GM12878 (cell line): ENCODE data around the gene CCNYL1. TPM values are rescaled to one million over a fixed set of nuclear protein-coding genes. Genes with fewer than 3 reads are reported as not detected.

ENCODE experiments used
- ATAC-seq: fragments of 200-7000 bp; cut with Tn5 transposase; 3 replicates; pipeline ENCODE4 v1.9.1; 2020; ENCODE audit warnings: mild to moderate bottlenecking, moderate library complexity
- BruUV-seq: library from RNA; stranded (reverse); fragments of 400-500 nt; replicated peaks from 2 replicates; lab custom pipeline; 2021; lab: Mats Ljungman, UMichigan
- CTCF ChIA-PET: fragments of 300-600 bp; sonication (Branson Sonifier 250); formaldehyde crosslinking; extraction: SDS; loops from one replicate; lab custom pipeline; 2021; ENCODE audit warnings: inconsistent platforms; lab: Yijun Ruan, JAX
- POLR2A ChIA-PET: fragments of 350-600 bp; formaldehyde crosslinking; extraction: SDS; loops from one replicate; lab custom pipeline; 2021; ENCODE audit warnings: inconsistent platforms; lab: Charles Lee
- RAD21 ChIA-PET: fragments of 300-600 bp; sonication (Branson Sonifier 250); formaldehyde crosslinking; loops from one replicate; lab custom pipeline; 2023; ENCODE audit warnings: antibody characterized with exemption; ENCODE audit not compliant: unreplicated experiment; lab: Charles Lee
- SMC1A ChIA-PET: fragments of 300-600 bp; sonication (Branson Sonifier 250); formaldehyde crosslinking; loops from one replicate; lab custom pipeline; 2023; ENCODE audit not compliant: unreplicated experiment, uncharacterized antibody; lab: Charles Lee
- DNase-seq: peaks from one replicate; pipeline ENCODE4 v3.0.0-alpha.2; 2011; ENCODE audit warnings: low read depth, low spot score
- FAIRE-seq: peaks from 3 replicates; lab custom pipeline; 2011; peaks lifted over from hg19 to GRCh38; lab: Jason Lieb, UNC
- H2AFZ ChIP-seq: 2 replicates; pipeline ENCODE4 v1.6.0; 2011; ENCODE audit warnings: low read depth, low read length, control low read depth; ENCODE audit not compliant: control insufficient read depth
- H3K27ac ChIP-seq: 2 replicates; pipeline ENCODE4 v1.5.1; 2011; ENCODE audit warnings: control low read depth; ENCODE audit not compliant: control insufficient read depth, insufficient read depth
- H3K27me3 ChIP-seq, 2 experiments: replicated peaks in 1 of 2; 2 replicates each; pipeline versions ENCODE4 v1.6.0 to v1.6.1; 2011; ENCODE audit warnings: low read length in 1 of 2; ENCODE audit not compliant: control insufficient read depth in 2 of 2, insufficient read depth in 2 of 2
- H3K36me3 ChIP-seq, 2 experiments: 2 replicates each; pipeline ENCODE4 v1.5.1; 2011; ENCODE audit warnings: low read length in 1 of 2; ENCODE audit not compliant: control insufficient read depth in 2 of 2, insufficient read depth in 2 of 2
- H3K4me1 ChIP-seq: 2 replicates; pipeline ENCODE4 v1.6.1; 2011; ENCODE audit warnings: mild to moderate bottlenecking, low read length, moderate library complexity, mixed read lengths; ENCODE audit not compliant: control insufficient read depth, insufficient read depth
- H3K4me2 ChIP-seq: 2 replicates; pipeline ENCODE4 v1.6.0; 2011; ENCODE audit warnings: control low read depth; ENCODE audit not compliant: control insufficient read depth, insufficient read depth
- H3K4me3 ChIP-seq: fragments of 200-600 bp; sonication (generic); 2 replicates; pipeline ENCODE4 v1.5.1; 2016
- H3K79me2 ChIP-seq: 2 replicates; pipeline ENCODE4 v1.6.0; 2011; ENCODE audit warnings: low read length; ENCODE audit not compliant: control insufficient read depth, insufficient read depth
- H3K9ac ChIP-seq: 2 replicates; pipeline ENCODE4 v1.8.0; 2011; ENCODE audit warnings: low read length, control low read depth, mixed read lengths; ENCODE audit not compliant: control insufficient read depth, insufficient read depth
- H3K9me3 ChIP-seq: replicated peaks from 3 replicates; pipeline ENCODE4 v1.5.1; 2011; ENCODE audit warnings: mild to moderate bottlenecking, low read length; ENCODE audit not compliant: control insufficient read depth, insufficient read depth
- H4K20me1 ChIP-seq: 2 replicates; pipeline ENCODE4 v1.6.0; 2011; ENCODE audit not compliant: control insufficient read depth, insufficient read depth
- BACH1 ChIP-seq: fragments of 450-650 bp; IDR thresholded peaks from 2 replicates; pipeline ENCODE4 v1.6.1; 2017; ENCODE audit warnings: mild to moderate bottlenecking, borderline replicate concordance
- MEF2A ChIP-seq: IDR thresholded peaks from 2 replicates; pipeline ENCODE4 v1.6.1; 2011; ENCODE audit warnings: low read depth, mild to moderate bottlenecking, low read length, moderate library complexity; ENCODE audit not compliant: insufficient read depth
- PKNOX1 ChIP-seq: fragments of 450-650 bp; IDR thresholded peaks from 2 replicates; pipeline ENCODE4 v1.6.1; 2016; ENCODE audit warnings: mild to moderate bottlenecking
- SRF ChIP-seq, 2 experiments: IDR thresholded peaks; 2 replicates each; pipeline ENCODE4 v1.6.1; 2011; ENCODE audit warnings: low read depth in 2 of 2, low read length in 2 of 2, mild to moderate bottlenecking in 1 of 2, moderate library complexity in 1 of 2
- USF2 ChIP-seq: IDR thresholded peaks from 2 replicates; pipeline ENCODE4 v1.6.1; 2011; ENCODE audit warnings: low read depth, low read length, improper control_type of control experiment, borderline replicate concordance
- ZNF687 ChIP-seq: fragments of 450-650 bp; IDR thresholded peaks from 2 replicates; pipeline ENCODE4 v1.6.1; 2017; ENCODE audit warnings: mild to moderate bottlenecking, moderate library complexity
- WGBS: methylation state at CpG from one replicate; pipeline ENCODE4 v1.1.6; 2016; ENCODE audit warnings: low lambda C conversion rate; ENCODE audit not compliant: insufficient replicate concordance, insufficient coverage; ENCODE audit errors: missing lambda C conversion rate; 5-methylcytosine and 5-hydroxymethylcytosine counted together
- in situ Hi-C: fragments of 300-500 bp; cut with MboI; formaldehyde crosslinking; loops from 9 replicates; pipeline ENCODE4 v1.14.3; 2018; ENCODE audit warnings: mixed read lengths
- intact Hi-C: fragments of 100-400 bp; cut with micrococcal nuclease; formaldehyde crosslinking; loops from one replicate; pipeline ENCODE4 v1.14.2; 2022; ENCODE audit not compliant: unreplicated experiment
- polyA plus RNA-seq, 11 experiments: library from polyadenylated mRNA; depleted of rRNA in 4 of 11; unstranded in 6 of 11; stranded (reverse) in 5 of 11; fragments of >200 nt; fragmentation: Nextera tagmentation in 4 of 11; fragmentation: Illumina TruSeq in 1 of 11; extraction: Ambion mirVana in 4 of 11; extraction: Trizol in 1 of 11; gene quantifications; 1 replicate in 1 of 11; 2 replicates in 10 of 11; pipeline versions ENCODE4 v1.2.1 to v1.2.3, GENCODE V29; 2011 to 2016; ENCODE audit warnings: inconsistent platforms in 2 of 11, missing spikeins in 2 of 11, low read depth in 1 of 11
- total RNA-seq, 4 experiments: library from RNA; depleted of rRNA in 3 of 4; stranded (reverse); fragments of >200 nt in 3 of 4; fragmentation: Illumina TruSeq in 1 of 4; extraction: Trizol in 1 of 4; gene quantifications; 2 replicates each; pipeline versions ENCODE4 v1.2.1 to v1.2.3, GENCODE V29; 2013 to 2021
- TF ChIP-seq, protein P1 (sequence below): IDR thresholded peaks from 2 replicates; pipeline ENCODE4 v1.6.1; 2011; ENCODE audit warnings: borderline replicate concordance, low read depth, mild to moderate bottlenecking, moderate library complexity, mixed read lengths, low read length; ENCODE audit not compliant: insufficient read depth; ENCODE audit errors: extremely low read length

Gene CCNYL1
- total and polyA plus RNA-seq, 10 of the 15 experiments (the other 5 are each of a cell fraction or from before 2014, with no cell fraction given), result 1.8 to 12.3 (median 5.9) TPM

DNA sequence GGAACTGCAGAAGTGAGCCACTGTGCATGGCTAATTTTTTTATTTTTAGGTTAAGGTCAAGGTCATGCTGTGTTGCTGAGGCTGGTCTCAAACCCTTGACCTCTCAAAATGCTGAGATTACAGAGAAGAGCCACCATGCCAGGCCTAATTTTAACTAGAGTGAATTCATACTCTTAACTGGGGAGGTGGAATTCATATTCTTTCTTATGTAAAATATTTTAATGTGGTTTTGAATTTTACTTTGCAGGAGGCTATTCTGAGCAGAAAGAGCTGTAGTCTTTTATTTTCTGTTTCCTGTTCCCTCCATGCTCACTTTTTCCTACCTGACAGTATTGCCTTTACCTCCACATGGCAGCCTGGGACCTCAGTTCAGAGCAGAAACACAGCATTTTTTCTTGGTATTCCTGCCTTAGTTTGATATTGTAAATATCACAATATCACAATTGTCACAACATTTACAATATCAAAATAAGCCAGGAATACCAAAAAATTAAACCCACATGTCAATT lies 37.1 kb upstream of the CCNYL1 start:
- no peak for FAIRE-seq
- no TSS peak for BruUV-seq
- TF ChIP-seq SRF (IDR thresholded peaks at IDR 0.05; ENCODE audit: low read depth in 2 of 2, low read length in 2 of 2) (no peak), BACH1 (no peak)
- TF ChIP-seq, all 136 proteins: peak for 0
- Histone ChIP-seq H3K4me2 (no peak overlapping the region), H3K79me2 (no peaks in the 10 kb centered on the region), H4K20me1 (no peaks in the 10 kb centered on the region), H3K9me3 (no peaks in the 10 kb centered on the region), H3K4me1 (no peaks in the 10 kb centered on the region), H3K9ac (no peak overlapping the region), H3K27me3 (no peaks in the 10 kb centered on the region), H3K27ac (no peak overlapping the region), H3K4me3 (no peak overlapping the region), H2AFZ (no peak overlapping the region), H3K36me3 (no peaks in the 10 kb centered on the region)
- CTCF ChIA-PET, result interaction anchor here (1.4 to 1.9 kb wide), 2 partner anchors 19 to 366 kb away, joined by 3 to 7 read pairs; no protein-coding TSS in a partner anchor
- ATAC-seq (no peak), DNase-seq (no peak)
- intact Hi-C loops, result no loop called here
- RAD21 ChIA-PET, result no interaction called here
- POLR2A ChIA-PET, result no interaction called here
- SMC1A ChIA-PET, result interaction anchor here (1.6 to 2.3 kb wide), 2 partner anchors 9 to 41 kb away, joined by 6 to 7 read pairs; no protein-coding TSS in a partner anchor
- in situ Hi-C loops, result no loop called here

DNA sequence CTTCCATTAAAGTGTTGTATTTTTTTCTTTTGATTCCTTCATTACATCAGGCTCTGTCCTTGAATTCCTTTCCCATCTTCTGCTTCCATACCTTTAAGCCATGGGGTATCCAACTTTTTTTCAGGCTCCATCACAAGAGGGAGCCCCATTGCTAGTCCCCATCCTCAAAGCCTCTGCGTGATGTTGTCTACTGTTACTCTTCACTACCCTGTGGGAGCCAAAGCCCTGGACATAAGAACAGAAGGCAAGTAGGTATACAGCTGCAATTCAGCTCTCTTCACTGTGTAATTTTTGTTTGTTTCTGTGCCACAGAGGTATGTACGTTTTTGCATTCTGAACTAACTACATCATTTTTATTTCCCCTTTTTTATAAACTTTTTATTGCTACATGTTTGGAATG lies 36.6 kb upstream of the CCNYL1 start:
- H3K79me2 ChIP-seq, result no peaks in the 10 kb centered on the region
- H3K9ac ChIP-seq, result no peak overlapping the region
- ATAC-seq, result no peak
- ChIA-PET POLR2A (interaction anchor here (0.6 to 0.7 kb wide), 2 partner anchors 14 to 48 kb away, joined by 4 to 5 read pairs; no protein-coding TSS in a partner anchor), SMC1A (interaction anchor here (0.6 to 2.3 kb wide), 6 partner anchors 9 to 380 kb away, joined by 3 to 7 read pairs (median 4); no protein-coding TSS in a partner anchor), CTCF (interaction anchor here (0.6 to 1.9 kb wide), 4 partner anchors 17 to 445 kb away, joined by 3 to 7 read pairs (median 4); no protein-coding TSS in a partner anchor), RAD21 (interaction anchor here (0.7 to 2.1 kb wide), 2 partner anchors 10 to 1148 kb away, joined by 4 to 10 read pairs; no protein-coding TSS in a partner anchor)
- H3K36me3 ChIP-seq, result no peaks in the 10 kb centered on the region
- no peaks in the 10 kb centered on the region for H3K9me3 ChIP-seq
- H3K27me3 ChIP-seq, result no peaks in the 10 kb centered on the region
- no peak for FAIRE-seq
- in situ Hi-C loops (no loop called here), intact Hi-C loops (no loop called here)
- H3K4me3 ChIP-seq, result no peak overlapping the region
- no TSS peak for BruUV-seq
- H3K4me1 ChIP-seq, result no peaks in the 10 kb centered on the region
- no peak overlapping the region for H2AFZ ChIP-seq
- no peak overlapping the region for H3K27ac ChIP-seq
- H4K20me1 ChIP-seq, result no peaks in the 10 kb centered on the region
- 44% methylated on average over 2 of the region's 2 CpGs for WGBS
- DNase-seq, result no peak
- H3K4me2 ChIP-seq, result no peak overlapping the region
- TF ChIP-seq PKNOX1 (no peak), MEF2A (no peak), USF2 (no peak), ZNF687 (no peak)
- TF ChIP-seq, protein P1, sequence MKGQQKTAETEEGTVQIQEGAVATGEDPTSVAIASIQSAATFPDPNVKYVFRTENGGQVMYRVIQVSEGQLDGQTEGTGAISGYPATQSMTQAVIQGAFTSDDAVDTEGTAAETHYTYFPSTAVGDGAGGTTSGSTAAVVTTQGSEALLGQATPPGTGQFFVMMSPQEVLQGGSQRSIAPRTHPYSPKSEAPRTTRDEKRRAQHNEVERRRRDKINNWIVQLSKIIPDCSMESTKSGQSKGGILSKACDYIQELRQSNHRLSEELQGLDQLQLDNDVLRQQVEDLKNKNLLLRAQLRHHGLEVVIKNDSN, result no peak
